HEK293 (cell line): ENCODE data around the gene CCDC85B.

ENCODE experiments used
- CTCF ChIA-PET: fragments of 350-600 bp; formaldehyde crosslinking; extraction: SDS; loops from one replicate; lab custom pipeline; 2021; ENCODE audit warnings: antibody characterized with exemption; lab: Yijun Ruan, JAX
- POLR2A ChIA-PET: fragments of 300-600 bp; formaldehyde crosslinking; extraction: SDS; loops from one replicate; lab custom pipeline; 2020; ENCODE audit warnings: antibody characterized with exemption, inconsistent platforms; lab: Yijun Ruan, JAX
- H3K27ac ChIP-seq: fragments of 200-500 bp; sonication (Bioruptor generic); 2 replicates; pipeline ENCODE4 v1.5.1; 2014; ENCODE audit warnings: low read depth, low read length, control low read depth, inconsistent platforms; ENCODE audit errors: extremely low read depth
- H3K36me3 ChIP-seq, 2 experiments: fragments of 200-500 bp in 1 of 2; sonication (Bioruptor generic) in 1 of 2; 1 replicate in 1 of 2; 2 replicates in 1 of 2; pipeline ENCODE4 v1.5.1; 2014 to 2017; ENCODE audit warnings: inconsistent platforms in 2 of 2, low read length in 2 of 2; ENCODE audit not compliant: control insufficient read depth in 2 of 2, insufficient read depth in 1 of 2
- H3K4me1 ChIP-seq: fragments of 200-500 bp; sonication (Bioruptor generic); 2 replicates; pipeline ENCODE4 v1.5.1; 2014; ENCODE audit warnings: mild to moderate bottlenecking, low read length, inconsistent platforms; ENCODE audit not compliant: control insufficient read depth, insufficient read depth
- H3K4me3 ChIP-seq: 2 replicates; pipeline ENCODE4 v1.5.1; 2011; ENCODE audit warnings: low read depth, mild to moderate bottlenecking, control low read depth, low read length, moderate library complexity
- H3K9me3 ChIP-seq: fragments of 200-500 bp; sonication (Bioruptor generic); 2 replicates; pipeline ENCODE4 v1.5.1; 2014; ENCODE audit warnings: low read depth, low read length, inconsistent platforms; ENCODE audit not compliant: control insufficient read depth, insufficient read depth
- GLIS2 ChIP-seq: fragments of 450-650 bp; formaldehyde crosslinking; IDR thresholded peaks from 2 replicates; pipeline ENCODE4 v1.5.1; 2016; ENCODE audit warnings: missing biosample characterization, missing genetic modification characterization
- KLF1 ChIP-seq: fragments of 450-650 bp; formaldehyde crosslinking; IDR thresholded peaks from 2 replicates; pipeline ENCODE4 v1.5.1; 2016; ENCODE audit warnings: missing biosample characterization, missing genetic modification characterization
- ZBTB20 ChIP-seq: fragments of 450-650 bp; formaldehyde crosslinking; IDR thresholded peaks from 2 replicates; pipeline ENCODE4 v1.5.1; 2016; ENCODE audit warnings: missing biosample characterization, missing genetic modification characterization
- ZNF214 ChIP-seq: fragments of 450-650 bp; formaldehyde crosslinking; IDR thresholded peaks from 2 replicates; pipeline ENCODE4 v1.5.1; 2017; ENCODE audit warnings: missing biosample characterization, mild to moderate bottlenecking, missing genetic modification characterization, borderline replicate concordance
- ZNF501 ChIP-seq: fragments of 450-650 bp; formaldehyde crosslinking; IDR thresholded peaks from 2 replicates; pipeline ENCODE4 v1.5.1; 2016; ENCODE audit warnings: missing biosample characterization, missing genetic modification characterization
- ZNF610 ChIP-seq: fragments of 450-650 bp; formaldehyde crosslinking; IDR thresholded peaks from 2 replicates; pipeline ENCODE4 v1.5.1; 2016; ENCODE audit warnings: missing biosample characterization, missing genetic modification characterization, borderline replicate concordance
- ZNF629 ChIP-seq: fragments of 450-650 bp; formaldehyde crosslinking; IDR thresholded peaks from 2 replicates; pipeline ENCODE4 v1.5.1; 2017; ENCODE audit warnings: missing biosample characterization, missing genetic modification characterization
- ZNF791 ChIP-seq: fragments of 450-650 bp; formaldehyde crosslinking; IDR thresholded peaks from 2 replicates; pipeline ENCODE4 v1.5.1; 2016; ENCODE audit warnings: missing biosample characterization, missing genetic modification characterization
- TF ChIP-seq, protein P1 (sequence below): fragments of 450-650 bp; formaldehyde crosslinking; IDR thresholded peaks from 2 replicates; pipeline ENCODE4 v1.5.1; 2016; ENCODE audit warnings: missing biosample characterization, missing genetic modification characterization, low read depth
- TF ChIP-seq, protein P2 (sequence below): fragments of 450-650 bp; formaldehyde crosslinking; IDR thresholded peaks from 2 replicates; pipeline ENCODE4 v1.5.1; 2016; ENCODE audit warnings: missing biosample characterization, missing genetic modification characterization
- TF ChIP-seq, protein P3 (sequence below): fragments of 450-650 bp; formaldehyde crosslinking; IDR thresholded peaks from 2 replicates; pipeline ENCODE4 v1.5.1; 2016; ENCODE audit warnings: missing biosample characterization, missing genetic modification characterization, borderline replicate concordance
- TF ChIP-seq, protein P4 (sequence below): fragments of 450-650 bp; formaldehyde crosslinking; IDR thresholded peaks from 2 replicates; pipeline ENCODE4 v1.5.1; 2016; ENCODE audit warnings: missing biosample characterization, missing genetic modification characterization

CCDC85B gene

DNA sequence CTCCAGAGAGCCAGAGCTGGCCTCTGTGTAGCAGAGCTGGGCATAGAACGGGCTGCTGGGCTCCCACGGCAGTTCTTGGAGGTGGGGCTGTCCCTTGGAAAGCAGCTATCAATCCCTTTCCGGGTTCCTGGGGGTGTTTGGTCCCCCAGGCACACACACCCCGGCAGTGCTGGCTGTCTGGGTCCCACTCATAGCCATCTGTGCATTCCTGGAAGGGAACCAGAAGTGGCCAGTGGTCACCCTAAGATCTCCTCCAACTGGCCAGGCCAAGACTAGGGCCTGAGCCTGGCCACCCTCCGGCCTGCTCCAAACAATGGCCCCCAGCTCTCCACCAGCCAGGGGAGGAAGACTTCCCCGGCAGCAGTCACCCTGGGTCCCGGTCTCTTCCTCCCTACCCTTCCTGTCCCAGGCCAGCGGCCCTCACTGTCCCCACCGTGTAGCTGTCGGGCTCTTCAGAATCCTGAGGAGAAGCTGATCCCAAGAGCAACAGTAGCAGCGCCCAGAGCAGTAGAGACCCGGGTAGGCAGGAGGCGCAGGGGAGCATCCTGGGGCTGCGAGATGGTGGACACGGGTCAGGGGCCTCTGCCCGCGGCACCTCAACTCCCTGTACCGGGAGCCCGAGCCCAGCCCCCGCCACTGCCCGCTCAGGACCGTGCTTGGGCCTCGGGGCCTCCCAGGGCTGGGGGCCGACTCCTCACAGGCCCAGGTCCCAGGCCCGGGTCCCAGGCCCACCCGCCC lies 18.5 kb upstream of the CCDC85B start:
- Histone ChIP-seq H3K27ac (no peak overlapping the region), H3K9me3 (no peaks in the 10 kb centered on the region), H3K4me1 (no peaks in the 10 kb centered on the region), H3K36me3 (peaks cover 0 to 13% of the 10 kb centered on the region in 2 experiments; a peak in 1 of 3 replicates), H3K4me3 (no peak overlapping the region)
- ChIA-PET POLR2A (interaction anchor here (0.6 to 6.6 kb wide), 7 partner anchors 9 to 122 kb away, joined by 3 to 111 read pairs (median 4); partner anchors contain the start of genes CCDC85B, CFL1, MUS81 and SNX32), CTCF (interaction anchor here (0.6 to 4.2 kb wide), 7 partner anchors 12 to 271 kb away, joined by 3 to 37 read pairs (median 4); partner anchors contain the start of genes FIBP and MUS81)
- TF ChIP-seq ZNF629 (tag by site-specific recombination) (no peak), GLIS2 (tag by site-specific recombination) (no peak), ZNF791 (no peak), KLF1 (tag by site-specific recombination) (no peak), ZNF610 (tag by site-specific recombination) (no peak), ZNF501 (tag by site-specific recombination) (no peak), ZNF214 (tag by site-specific recombination) (no peak)
- TF ChIP-seq, protein P1, sequence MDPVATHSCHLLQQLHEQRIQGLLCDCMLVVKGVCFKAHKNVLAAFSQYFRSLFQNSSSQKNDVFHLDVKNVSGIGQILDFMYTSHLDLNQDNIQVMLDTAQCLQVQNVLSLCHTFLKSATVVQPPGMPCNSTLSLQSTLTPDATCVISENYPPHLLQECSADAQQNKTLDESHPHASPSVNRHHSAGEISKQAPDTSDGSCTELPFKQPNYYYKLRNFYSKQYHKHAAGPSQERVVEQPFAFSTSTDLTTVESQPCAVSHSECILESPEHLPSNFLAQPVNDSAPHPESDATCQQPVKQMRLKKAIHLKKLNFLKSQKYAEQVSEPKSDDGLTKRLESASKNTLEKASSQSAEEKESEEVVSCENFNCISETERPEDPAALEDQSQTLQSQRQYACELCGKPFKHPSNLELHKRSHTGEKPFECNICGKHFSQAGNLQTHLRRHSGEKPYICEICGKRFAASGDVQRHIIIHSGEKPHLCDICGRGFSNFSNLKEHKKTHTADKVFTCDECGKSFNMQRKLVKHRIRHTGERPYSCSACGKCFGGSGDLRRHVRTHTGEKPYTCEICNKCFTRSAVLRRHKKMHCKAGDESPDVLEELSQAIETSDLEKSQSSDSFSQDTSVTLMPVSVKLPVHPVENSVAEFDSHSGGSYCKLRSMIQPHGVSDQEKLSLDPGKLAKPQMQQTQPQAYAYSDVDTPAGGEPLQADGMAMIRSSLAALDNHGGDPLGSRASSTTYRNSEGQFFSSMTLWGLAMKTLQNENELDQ (tag by site-specific recombination): no peak
- TF ChIP-seq, protein P2, sequence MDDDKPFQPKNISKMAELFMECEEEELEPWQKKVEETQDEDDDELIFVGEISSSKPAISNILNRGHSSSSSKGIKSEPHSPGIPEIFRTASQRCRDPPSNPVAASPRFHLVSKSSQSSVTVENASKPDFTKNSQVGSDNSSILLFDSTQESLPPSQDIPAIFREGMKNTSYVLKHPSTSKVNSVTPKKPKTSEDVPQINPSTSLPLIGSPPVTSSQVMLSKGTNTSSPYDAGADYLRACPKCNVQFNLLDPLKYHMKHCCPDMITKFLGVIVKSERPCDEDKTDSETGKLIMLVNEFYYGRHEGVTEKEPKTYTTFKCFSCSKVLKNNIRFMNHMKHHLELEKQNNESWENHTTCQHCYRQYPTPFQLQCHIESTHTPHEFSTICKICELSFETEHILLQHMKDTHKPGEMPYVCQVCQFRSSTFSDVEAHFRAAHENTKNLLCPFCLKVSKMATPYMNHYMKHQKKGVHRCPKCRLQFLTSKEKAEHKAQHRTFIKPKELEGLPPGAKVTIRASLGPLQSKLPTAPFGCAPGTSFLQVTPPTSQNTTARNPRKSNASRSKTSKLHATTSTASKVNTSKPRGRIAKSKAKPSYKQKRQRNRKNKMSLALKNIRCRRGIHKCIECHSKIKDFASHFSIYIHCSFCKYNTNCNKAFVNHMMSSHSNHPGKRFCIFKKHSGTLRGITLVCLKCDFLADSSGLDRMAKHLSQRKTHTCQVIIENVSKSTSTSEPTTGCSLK (tag by site-specific recombination): no peak
- TF ChIP-seq, protein P3, sequence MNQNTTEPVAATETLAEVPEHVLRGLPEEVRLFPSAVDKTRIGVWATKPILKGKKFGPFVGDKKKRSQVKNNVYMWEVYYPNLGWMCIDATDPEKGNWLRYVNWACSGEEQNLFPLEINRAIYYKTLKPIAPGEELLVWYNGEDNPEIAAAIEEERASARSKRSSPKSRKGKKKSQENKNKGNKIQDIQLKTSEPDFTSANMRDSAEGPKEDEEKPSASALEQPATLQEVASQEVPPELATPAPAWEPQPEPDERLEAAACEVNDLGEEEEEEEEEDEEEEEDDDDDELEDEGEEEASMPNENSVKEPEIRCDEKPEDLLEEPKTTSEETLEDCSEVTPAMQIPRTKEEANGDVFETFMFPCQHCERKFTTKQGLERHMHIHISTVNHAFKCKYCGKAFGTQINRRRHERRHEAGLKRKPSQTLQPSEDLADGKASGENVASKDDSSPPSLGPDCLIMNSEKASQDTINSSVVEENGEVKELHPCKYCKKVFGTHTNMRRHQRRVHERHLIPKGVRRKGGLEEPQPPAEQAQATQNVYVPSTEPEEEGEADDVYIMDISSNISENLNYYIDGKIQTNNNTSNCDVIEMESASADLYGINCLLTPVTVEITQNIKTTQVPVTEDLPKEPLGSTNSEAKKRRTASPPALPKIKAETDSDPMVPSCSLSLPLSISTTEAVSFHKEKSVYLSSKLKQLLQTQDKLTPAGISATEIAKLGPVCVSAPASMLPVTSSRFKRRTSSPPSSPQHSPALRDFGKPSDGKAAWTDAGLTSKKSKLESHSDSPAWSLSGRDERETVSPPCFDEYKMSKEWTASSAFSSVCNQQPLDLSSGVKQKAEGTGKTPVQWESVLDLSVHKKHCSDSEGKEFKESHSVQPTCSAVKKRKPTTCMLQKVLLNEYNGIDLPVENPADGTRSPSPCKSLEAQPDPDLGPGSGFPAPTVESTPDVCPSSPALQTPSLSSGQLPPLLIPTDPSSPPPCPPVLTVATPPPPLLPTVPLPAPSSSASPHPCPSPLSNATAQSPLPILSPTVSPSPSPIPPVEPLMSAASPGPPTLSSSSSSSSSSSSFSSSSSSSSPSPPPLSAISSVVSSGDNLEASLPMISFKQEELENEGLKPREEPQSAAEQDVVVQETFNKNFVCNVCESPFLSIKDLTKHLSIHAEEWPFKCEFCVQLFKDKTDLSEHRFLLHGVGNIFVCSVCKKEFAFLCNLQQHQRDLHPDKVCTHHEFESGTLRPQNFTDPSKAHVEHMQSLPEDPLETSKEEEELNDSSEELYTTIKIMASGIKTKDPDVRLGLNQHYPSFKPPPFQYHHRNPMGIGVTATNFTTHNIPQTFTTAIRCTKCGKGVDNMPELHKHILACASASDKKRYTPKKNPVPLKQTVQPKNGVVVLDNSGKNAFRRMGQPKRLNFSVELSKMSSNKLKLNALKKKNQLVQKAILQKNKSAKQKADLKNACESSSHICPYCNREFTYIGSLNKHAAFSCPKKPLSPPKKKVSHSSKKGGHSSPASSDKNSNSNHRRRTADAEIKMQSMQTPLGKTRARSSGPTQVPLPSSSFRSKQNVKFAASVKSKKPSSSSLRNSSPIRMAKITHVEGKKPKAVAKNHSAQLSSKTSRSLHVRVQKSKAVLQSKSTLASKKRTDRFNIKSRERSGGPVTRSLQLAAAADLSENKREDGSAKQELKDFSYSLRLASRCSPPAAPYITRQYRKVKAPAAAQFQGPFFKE (tag by site-specific recombination): no peak

DNA sequence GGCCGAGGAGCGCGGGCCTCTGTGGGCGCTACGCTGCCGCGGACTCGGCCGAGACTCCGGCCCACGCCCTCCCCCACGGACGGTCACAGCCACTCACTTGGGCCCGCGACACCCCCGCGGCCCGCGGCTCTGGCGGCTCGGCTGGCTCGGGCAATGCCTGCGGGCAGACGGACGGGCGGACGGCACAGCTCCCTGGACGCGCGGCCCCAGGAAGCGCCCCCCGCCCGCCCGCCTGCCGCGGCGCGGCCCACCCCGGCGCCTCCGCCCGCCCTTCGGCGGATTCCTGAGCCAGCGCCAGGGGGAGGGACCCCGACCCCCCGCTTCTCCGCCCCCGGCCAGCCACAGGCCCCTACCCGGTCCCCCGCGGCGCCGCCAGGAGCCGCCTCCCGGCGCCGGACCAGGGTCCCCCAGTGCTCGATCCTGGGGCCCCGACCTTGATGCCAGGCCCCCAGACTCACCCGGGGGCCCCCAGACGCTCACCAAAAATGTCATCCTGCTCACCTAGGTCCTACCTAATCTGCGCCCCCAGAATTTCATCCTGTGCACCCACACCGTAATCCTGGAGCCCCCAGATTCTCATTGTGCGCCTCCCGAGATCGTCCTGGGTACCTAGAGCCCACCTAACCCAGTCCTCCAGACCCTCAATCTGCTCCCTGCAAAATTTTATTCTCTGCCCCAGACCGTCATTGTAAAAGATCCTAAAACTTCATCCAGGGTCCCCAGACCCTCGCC lies 17.7 kb upstream of the CCDC85B start, which contains the start of gene EFEMP2:
Gene EFEMP2 (minus strand): TSS at position 215 of the 732 bp plus-strand sequence. CDS start 446 bp downstream, outside the sequence.
- Histone ChIP-seq H3K4me3 (peak within 1 kb of the TSS; percentile 44), H3K4me1 (no peaks in the 10 kb centered on the region), H3K9me3 (no peaks in the 10 kb centered on the region), H3K36me3 (peaks cover 0 to 8% of the 10 kb centered on the region in 2 experiments; a peak in 1 of 3 replicates)
- CTCF ChIA-PET: interaction anchor here (0.6 to 4.2 kb wide), 7 partner anchors 12 to 272 kb away, joined by 3 to 37 read pairs (median 17); partner anchors contain the start of genes CCDC85B, FIBP and MUS81
- 0 out of 2 replicates have a peak, but pooled peaks have one; percentile 20 for TF ChIP-seq ZBTB20 (tag by site-specific recombination)
- TF ChIP-seq, protein P4, sequence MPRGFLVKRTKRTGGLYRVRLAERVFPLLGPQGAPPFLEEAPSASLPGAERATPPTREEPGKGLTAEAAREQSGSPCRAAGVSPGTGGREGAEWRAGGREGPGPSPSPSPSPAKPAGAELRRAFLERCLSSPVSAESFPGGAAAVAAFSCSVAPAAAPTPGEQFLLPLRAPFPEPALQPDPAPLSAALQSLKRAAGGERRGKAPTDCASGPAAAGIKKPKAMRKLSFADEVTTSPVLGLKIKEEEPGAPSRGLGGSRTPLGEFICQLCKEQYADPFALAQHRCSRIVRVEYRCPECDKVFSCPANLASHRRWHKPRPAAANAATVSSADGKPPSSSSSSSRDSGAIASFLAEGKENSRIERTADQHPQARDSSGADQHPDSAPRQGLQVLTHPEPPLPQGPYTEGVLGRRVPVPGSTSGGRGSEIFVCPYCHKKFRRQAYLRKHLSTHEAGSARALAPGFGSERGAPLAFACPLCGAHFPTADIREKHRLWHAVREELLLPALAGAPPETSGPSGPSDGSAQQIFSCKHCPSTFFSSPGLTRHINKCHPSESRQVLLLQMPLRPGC (tag by site-specific recombination): no peak
- TF ChIP-seq, all 188 proteins: peak for 1
- H3K27ac ChIP-seq: no peak within 1 kb of the TSS
- POLR2A ChIA-PET: interaction anchor here (1.1 to 6.6 kb wide), 5 partner anchors 12 to 16 kb away, joined by 3 to 111 read pairs (median 9); partner anchors contain the start of genes CFL1, FIBP and MUS81
